OCI-M1 (cell line): Measurements from ENCODE around the gene COTL1.
"Not testable (repeated sequence)": the region's sequence is repeated elsewhere in the genome, so short reads cannot be mapped to it uniquely, and the experiment has no call there.

Source experiments
- DNase-seq: peaks from one replicate; lab custom pipeline; 2025; lab: John Stamatoyannopoulos, UW

COTL1 gene

GRCh38 chr16:84569382-84569987, 48.4 kb downstream of the COTL1 start:
- DNase-seq = peak; percentile 11

- no peak for DNase-seq
These were observed 49.8 kb downstream of the COTL1 start for GRCh38 chr16:84568066-84568465.

DNA sequence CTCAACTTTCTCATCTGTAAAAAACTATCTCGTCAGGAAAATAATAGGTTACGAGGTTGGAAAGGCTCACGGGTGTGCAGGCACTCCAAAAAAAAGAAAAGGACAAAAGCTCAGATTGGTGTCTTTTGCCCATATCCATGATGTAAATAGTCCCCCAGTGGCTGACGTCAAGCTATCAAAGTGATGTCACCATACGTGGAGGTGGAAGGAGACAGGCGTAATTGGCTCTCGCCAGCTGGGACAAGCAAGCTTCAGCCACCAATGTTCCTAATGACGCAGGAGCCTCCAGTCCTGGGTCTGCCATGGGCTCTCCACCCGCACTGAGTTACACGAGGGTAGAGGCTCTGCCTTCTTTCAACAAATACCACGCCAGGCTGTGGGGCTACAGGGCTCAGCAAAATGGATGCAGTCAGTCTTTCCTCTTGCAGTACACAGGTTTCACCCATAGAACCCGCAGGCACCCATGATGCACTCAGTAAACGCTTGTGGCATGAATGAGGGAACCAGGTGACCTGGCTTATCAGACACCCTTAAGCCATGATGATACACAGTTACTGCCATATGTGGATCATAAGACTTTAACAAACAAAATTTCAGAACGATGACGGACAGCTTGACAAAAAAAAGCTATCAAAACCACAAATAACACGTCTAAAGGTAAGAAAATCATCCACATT, 50.5 kb downstream of the COTL1 start:
- DNase-seq = no peak

GRCh38 chr16:84566545-84567257, 51.2 kb downstream of the COTL1 start:
- no peak for DNase-seq

GRCh38 chr16:84565669-84566495, 52.0 kb downstream of the COTL1 start:
- no peak for DNase-seq

GRCh38 chr16:84563786-84564420, 54.0 kb downstream of the COTL1 start:
- no peak for DNase-seq

- DNase-seq = no peak
These were observed 54.7 kb downstream of the COTL1 start for GRCh38 chr16:84563064-84563715.

GRCh38 chr16:84562174-84562815, 55.6 kb downstream of the COTL1 start:
- DNase-seq = no peak

DNA sequence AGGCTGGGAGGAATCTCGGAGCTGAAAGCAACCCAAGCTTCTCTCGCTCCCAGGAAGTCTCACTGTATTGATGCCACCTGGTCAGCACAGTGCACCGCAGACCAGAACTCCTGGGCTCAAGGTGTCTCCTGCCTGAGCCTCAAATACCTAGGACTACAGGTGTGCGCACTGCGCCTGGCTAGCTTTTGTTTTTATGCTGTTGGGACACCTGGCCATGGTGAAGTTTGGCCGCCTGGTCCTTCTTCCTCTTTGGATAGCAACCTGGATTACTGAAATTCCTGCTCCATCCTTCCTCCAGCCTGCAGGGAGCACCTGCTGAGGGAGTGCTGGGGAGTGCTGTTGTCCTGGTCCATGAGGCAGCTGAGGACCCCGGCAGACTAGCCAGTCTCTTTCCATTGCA, 56.6 kb downstream of the COTL1 start:
- no peak for DNase-seq

DNA sequence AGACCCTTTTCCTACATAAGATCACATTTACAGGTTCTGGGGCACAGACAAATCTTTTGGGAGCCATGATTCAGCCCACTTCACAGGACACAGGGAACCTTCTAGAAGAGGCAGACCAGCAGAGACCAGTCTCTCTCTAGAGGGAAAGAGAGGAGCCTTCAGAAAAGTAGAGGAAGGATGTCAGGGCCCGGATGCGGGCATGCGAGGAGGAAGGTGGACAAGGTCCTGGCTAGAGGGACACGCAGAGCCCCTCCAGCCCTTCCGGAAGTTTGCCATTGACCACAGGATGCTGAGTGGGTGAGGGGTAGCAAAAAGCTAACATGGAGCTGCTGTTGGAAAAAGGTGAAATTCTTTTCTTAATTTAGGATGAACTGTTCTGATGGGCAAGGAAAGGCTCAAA, 57.6 kb downstream of the COTL1 start:
- no peak for DNase-seq

GRCh38 chr16:84559311-84559932, 58.5 kb downstream of the COTL1 start:
- no peak for DNase-seq

DNA sequence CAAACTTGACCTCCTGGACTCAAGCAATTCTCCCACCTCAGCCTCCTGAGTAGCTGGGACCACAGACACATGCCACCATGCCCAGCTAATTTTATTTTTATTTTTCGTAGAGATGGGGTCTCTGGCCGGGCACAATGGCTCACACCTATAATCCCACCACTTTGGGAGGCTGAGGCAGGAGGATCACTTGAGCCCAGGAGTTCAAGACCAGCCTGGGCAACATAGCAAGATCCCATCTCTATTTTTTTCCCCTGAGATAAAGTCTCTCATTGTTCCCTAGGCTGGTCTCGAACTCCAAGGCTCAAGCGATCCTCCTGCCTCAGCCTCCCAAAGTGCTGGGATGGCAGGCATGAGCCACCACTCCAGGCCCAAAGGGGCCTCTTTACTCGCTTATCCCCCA, 59.0 kb downstream of the COTL1 start:
- not testable (repeated sequence) for DNase-seq

GRCh38 chr16:84557504-84557903, 60.4 kb downstream of the COTL1 start:
- no peak for DNase-seq

DNA sequence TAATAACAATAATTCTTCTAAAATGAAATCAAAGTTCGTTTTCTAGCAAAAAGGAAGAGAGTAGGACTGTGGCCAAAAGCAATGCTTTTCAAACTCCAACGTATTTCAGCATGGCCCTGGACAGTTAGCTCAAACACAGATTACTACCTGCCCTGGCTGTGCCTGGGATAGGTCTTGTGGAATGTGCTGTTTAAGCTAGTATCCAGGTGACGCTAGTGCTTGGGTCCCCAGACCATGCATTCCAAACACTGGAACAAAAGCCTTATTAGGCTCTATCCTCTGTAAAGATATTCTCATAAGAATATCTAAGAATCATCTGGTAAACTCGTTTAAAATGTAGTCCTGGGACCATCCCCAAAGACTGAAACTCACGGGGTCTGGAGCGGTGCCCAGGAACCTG, 60.8 kb downstream of the COTL1 start:
- no peak for DNase-seq

DNA sequence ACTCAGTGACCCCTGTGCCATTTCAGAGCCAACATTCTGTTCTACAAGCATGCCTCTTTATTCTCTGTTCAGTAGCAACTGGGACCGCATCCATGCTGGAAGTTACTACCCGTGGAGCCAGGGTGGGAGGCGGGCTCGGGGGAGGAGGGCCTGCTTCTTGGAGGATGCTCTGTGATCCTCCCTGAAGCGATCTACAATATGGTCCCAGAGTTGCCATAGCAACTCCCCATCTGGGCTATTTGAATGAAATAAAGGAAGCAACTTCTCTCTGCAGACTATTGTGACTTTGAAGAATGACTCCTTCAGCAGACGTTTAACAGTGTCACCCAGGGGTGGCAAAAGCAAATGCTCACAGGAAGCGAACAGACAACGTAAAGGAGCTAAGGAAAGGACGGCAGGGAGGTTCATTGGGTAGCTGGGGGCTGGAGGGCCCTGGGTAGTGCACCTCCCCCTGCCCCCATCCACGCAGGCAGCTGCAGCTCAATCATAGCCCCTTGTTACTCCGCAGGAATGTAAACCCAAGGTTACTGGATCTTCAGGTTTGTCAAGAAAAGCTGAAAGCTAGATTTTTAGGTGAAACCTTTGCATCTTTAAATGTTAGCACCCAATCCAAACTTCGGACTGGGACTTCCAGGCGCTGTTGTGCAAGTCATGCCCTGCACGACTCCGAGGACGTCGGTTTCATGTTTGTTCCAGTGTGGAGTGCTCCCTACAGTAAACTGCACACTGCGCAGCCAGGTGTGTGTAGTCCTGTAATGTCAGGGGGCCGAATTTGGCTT, 62.3 kb downstream of the COTL1 start:
- peak; percentile 10 for DNase-seq

DNA sequence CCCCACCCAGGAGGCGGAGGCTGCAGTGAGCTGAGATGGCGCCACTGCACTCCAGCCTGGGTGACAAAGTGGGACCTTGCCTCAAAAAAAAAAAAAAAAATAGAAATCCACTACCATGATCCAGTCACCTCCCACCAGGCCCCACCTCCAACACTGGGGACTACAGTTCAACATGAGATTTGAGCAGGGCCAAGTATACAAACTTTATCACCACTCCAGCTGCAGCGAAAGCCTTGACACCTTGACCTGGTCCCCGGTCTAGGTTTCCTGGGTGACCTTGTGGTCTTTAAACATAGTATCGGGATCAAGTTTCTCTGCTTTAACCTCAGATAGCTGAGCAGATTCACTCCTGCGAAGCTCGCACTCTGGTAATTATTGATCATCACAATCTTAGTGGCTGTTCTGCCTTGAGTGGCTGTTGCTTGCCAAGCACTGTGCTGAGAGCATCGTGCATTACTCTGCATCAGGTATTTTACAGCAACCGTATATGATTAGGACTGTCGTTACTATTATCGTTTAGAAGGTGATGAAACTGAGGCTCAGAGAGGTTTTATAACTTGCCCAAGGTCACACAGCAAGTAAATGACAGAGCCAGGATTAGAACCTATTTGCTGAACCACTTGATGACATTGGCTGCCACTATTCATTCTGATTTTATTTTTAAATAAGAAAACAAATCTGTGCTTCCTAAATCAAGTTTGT, 63.1 kb downstream of the COTL1 start:
- DNase-seq = no peak

DNA sequence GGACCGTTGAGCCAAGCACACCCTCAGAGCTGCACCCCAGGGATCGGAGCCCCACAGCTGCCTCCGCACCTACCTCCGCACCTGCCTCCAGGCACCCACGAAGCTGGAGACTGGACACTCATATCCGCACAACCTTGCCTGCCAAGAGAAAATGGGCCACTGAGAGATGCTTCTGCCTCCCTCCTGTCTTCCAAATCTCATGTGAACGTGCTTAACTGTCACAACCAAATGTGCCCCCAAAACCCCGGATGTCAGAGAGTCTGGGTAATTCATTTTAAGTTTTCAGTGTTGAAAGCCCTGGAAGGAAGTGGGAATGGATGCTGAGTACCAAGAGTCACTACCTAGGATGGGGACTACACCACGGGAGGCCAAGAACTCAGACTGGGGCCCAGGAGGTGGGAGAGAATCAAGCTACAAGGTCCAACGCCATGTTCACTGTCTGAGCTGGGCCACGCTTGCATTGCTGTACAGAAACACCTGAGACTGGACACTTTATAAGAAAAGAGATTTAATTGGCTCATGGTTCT, 63.9 kb downstream of the COTL1 start:
- DNase-seq = no peak

DNA sequence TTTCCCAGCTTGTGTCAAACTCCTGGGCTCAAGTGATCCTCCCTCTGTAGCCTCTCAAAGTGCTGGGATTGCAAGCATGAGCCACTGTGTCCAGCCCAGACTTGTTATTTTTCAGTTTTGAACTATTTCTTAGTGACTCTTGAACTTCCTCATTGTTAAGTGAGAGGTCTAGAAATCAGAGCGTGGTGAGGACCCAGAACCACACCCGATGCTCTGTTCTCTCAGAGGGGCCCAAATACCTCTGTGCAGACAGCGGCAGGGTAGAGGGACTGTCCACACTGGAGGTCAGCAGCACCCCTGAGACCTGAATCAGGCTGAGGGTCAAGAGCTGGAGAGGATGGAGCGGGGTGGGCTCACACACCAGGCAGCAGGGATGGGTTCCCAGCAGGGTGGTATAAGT, 65.7 kb downstream of the COTL1 start:
- no peak for DNase-seq

GRCh38 chr16:84550096-84550495, 67.8 kb downstream of the COTL1 start:
- DNase-seq = no peak
